ENCODE data around the gene LCN12.

Gene LCN12, protein sequence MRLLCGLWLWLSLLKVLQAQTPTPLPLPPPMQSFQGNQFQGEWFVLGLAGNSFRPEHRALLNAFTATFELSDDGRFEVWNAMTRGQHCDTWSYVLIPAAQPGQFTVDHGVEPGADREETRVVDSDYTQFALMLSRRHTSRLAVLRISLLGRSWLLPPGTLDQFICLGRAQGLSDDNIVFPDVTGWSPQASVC

DNA sequence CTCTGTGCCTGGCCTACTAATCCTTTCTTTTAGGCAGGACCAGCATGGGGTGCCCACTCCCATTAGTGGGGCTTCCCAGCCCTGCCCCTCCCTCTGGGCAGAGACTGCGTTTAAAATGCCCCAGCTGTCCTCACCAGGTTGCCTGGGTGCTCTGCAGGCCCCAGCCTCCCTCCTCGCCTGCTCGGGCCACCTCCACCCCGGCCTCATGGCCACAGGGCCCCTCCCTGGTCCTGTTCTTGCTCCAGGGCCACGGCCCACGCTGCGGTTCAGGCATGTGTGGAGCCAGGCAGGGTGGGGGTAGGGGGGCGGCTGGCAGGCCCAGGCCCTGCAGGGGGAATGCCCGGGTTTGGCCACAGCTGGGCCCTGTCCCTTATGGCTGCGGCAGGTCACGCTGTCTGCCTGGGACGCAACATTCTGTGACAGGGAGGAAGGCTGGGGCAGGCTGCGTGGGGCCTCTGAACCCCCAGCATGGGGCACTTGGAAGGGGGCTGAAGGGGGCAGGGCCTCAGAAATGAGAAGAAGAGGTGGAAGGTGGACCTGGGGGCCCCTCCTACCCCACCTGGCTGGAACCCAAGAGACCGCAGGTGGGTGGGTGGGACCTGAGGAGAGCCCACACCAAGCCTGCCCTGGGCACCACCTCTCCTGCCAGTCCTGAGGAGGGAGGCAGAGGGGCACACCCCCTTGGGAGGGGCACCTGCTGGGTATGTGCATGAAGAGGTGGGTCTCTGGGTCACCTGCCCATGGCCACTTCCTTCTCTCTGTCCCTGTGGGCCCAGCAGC is at the start of gene LCN12:
Gene LCN12 (plus strand): TSS at position 733 of the 780 bp plus-strand sequence. CDS start 55 bp downstream, outside the sequence.
- no peak for DNase-seq (ENCODE audit: low read depth)

DNA sequence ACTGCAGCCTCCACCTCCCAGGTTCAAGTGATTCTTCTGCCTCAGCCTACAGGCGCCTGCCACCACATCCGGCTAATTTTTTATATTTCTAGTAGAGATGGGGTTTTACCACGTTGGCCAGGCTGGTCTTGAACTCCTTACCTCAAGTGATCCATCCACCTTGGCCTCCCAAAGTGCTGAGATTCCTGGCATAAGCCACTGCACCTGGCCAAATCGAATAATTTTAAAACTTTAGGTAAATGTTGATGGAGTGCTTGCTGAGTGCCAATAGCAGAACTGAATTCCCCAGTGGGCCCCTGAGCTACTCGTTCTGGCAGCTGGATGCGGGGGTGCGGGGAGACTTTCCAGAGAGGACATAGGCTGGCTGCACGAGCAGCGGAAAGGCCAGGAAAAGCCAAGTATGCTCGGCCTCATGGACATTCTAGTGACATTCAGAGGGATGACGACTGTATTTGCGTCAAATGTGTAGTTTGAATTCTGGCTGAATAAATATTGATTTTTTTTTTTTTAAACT is 49.0 kb upstream of the LCN12 start:
- DNase-seq (ENCODE audit: low read depth): no peak

DNA sequence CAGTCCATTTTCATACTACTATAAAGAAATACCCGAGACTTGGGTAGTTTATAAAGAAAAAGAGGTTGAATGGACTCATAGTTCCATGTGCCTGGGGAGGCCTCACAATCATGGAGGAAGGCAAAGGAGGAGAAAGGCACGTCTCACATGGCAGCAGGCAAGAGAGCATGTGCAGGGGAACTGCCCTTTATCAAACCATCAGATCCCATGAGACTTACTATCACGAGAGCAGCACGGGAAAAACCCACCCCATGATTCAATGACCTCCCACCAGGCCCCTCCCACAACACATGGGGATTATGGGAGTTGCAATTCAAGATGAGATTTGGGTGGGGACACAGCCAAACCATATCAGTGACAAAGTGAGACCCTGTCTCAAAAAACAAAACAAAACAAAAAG is 45.8 kb upstream of the LCN12 start:
- DNase-seq (ENCODE audit: low read depth): no peak

DNA sequence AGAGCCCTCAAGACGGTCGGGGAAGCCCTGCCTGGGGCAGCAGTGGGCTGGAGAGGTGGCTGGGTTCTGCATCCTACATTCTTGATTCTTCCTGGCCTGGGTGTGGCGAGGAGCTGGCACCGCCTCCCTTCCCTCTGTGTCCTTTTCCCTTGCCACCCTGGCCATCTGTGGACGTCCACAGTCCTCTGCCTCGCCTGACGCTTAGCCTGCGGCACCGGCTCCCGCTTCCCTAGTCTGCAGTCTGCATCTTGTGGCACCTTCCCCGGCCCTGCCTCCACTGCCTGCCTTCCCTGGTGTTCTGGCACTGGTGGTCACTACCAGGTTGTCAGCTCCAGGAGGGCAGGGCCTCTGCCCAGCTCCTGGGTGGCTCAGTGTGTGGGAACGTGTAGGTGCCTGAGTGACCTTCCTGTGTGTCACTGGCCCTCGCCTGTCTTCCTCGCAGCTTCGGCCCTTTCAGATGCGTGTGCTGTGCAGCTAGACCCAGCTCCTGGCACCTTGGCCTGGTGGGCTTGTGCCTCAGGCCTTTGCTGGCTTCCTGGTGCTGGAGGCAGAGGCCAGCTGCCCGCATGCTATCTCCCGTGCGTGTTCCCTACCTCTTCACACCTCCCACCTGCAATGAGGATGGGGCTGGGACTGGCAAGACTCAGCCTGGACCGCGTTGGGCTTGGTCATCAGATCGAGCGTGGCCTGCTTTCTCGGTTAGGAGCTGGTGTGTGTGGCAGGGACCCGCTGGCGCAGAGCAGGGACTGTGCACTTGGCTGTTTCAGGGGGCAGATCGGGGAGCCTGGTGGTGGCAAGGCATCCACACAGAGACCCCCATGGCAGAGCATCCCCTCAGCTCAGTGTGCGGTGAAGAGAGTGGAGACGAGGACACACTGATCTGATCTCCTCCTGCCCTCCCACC is 44.8 kb upstream of the LCN12 start:
- no peak for DNase-seq (ENCODE audit: low read depth)

DNA sequence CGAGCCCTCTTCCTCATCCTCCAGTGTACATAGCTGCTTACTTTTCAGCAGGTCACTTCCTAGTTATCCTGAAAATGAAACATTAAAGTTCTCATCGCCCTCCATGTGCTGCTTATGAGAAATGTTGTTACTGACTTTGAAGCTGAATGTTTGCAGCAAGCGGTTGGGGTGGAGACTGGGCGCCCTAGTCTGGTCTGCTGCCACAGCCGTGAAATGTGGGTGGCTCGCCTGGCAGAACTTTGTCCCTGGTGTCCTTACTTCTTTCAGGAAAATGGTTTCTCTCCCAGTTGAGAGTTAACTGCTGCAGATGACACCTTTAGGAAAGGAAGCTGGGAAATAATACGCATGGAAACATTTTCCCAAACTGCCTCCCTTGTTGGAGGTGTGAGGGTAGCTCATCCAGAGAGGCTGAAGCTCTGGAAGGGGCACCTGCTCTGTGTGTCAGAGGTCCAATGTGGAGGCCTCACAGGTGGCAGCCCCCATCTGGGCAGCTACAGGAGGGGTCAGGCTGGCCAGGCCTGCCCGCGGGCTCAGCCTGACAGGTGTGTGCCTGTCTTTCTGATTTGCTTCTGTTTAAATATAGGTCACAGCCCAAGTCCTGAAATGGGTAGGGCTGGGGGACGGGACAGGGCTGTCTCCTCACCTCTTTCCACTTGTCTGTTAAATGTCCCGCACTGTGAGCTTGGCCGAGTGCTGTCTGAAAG is 41.7 kb upstream of the LCN12 start:
- no peak for DNase-seq (ENCODE audit: low read depth)

DNA sequence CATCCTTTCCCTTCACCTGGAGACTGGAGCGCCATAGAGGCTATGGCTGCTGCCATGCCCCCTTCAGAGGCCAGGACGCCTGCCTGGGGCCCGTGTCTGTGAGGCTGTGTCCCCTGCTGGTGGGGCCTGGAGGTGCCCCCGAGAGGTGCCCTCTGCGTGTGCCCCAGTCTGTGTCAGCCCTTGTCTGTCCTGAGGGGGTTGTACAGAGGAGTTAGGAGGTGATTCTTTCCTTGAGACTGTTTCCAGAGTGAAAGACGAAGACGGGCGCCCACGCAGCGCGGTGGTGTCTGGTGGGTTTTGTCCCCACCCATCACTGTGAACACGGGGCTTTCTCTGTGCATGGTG is 41.2 kb upstream of the LCN12 start:
- DNase-seq (ENCODE audit: low read depth): no peak

DNA sequence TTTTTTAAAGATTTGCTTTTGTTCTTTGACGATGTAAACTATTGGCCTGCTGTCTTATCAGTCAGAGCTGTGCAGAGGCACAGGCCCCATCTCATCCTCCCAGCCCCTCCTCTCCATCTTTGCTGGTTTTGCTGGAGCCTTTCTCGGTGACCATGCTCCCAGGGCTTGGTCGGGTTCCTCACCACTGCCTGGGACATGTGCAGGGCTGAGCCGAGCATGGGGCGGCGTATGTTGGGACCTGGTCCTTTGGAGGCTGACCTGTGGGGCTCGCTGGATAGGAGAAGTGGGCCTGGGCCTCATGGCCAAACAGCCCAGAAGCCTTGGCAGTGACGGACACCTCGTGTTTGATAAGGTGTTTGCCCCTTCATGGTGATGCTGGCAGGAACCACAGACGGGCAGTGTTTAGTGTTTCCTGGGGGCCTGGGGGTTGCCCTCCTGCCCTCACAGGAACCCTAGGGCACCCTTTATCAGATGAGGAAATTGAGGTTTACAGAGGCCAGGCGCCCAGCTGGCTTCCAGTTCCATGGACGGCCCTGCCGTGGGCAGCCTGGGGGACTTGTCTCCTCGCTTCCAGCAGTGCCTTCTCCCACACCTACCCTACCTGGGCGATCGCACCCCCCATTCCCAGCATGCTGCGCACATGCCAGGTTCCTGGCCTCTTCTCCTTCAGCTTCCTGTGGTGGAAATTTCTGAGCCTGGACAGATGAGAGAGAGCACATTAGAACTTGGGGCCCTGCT is 38.2 kb upstream of the LCN12 start:
- DNase-seq (ENCODE audit: low read depth): no peak

DNA sequence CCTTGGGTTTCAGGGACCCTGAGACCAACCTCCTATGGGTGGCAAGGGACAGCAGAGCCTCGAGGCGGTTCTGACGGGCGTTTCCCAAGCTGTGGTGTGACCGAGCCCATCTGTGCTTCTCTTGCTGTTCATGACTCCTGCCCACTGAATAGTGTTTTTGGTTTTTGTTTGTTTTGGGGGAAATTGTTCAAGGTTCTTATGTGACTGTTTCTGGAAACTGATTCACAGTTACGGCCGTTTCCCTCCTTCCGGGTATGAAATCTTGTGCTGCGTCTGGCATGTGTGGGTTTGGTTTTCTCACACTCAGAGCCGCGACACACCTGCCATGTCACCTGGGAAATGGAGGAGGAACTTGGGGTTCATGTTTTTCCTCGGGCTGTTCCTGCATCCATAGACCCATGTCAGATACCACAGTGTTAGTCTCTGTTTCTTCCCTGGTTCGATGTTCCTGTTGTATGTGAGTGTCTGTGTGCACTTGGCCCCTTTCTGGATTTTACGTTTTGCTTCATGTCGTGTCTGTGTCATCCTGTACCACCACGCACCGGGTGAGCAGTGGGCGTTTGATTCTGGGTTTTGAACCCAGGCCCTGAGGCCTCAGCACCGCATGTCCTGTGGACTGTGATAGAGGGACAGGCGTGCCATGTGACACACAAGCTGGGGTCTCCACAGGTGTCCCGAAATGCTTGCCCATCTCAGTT is 36.3 kb upstream of the LCN12 start:
- no peak for DNase-seq (ENCODE audit: low read depth)

DNA sequence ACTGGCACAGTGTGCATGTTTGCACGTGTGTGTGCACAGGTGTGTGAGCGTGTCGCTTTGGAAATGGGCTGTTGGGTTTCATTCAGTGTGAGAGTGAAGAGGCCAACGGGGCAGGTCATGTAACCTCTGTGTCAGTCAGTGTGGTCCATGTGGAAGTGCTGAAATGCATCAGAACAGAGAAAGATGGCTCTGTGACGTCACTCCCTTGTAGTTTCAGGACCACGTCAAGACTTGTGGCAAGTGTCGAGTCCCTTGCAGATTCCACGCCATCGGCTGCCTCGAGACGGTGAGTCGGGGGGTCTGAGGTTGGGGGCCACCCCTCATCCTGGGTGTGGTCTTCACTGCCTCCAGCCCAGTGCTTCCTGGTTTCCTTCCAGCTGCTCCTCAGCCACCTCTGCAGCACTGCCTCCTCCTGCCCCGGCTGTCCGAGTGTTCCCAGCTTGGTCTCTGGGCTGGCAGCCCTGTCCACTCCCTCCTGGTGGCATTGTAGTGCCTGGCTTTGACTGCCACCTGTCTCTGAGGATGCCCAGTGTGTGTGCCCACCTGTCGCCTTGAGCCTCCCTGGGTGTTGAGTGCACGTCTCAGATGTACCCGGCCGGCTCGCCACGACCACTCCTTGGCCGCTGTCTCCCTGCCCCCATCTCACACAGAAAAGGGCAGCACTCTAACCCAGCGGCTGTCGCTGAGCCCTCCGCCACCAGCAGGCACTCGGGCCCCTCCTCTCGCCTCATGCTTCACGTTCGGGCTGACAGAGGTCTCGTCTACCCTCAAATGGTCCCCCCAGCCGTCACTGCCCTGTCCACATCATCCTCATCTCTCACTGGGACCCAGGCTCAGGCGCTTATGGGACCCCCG is 35.5 kb upstream of the LCN12 start:
- no peak for DNase-seq (ENCODE audit: low read depth)

DNA sequence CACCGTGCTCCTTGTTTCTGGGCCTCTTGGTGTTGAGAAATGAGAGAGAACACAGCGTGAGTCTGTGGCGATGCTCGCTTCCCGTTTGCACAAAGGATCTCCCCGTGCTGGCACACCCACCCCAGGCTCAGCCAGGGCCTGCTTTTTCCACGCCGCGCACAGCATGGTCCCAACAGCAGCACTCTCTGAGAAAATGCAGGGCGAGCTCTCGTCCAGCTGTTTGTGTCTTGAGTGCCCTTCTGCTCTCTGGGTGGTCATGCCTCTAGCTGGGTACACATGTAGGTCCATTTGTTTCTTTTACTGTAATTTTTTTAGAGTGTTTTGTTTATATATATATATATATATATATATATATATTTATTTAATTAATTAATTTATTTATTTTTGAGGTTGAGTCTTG is 34.2 kb upstream of the LCN12 start:
- DNase-seq (ENCODE audit: low read depth): no peak

DNA sequence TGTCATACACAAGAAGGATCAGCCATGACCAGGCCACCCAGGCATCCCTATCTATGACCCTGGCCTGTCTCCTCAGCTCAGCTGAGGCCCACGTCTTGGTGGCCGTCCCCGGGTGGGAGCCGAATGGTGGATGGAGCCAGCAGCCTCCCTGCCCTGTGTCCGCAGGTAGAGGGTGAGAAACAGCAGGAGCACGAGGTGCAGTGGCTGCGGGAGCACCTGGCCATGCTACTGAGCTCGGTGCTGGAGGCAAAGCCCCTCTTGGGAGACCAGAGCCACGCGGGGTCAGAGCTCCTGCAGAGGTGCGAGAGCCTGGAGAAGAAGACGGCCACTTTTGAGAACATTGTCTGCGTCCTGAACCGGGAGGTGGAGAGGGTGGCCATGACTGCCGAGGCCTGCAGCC is 32.0 kb upstream of the LCN12 start:
- no peak for DNase-seq (ENCODE audit: low read depth)

DNA sequence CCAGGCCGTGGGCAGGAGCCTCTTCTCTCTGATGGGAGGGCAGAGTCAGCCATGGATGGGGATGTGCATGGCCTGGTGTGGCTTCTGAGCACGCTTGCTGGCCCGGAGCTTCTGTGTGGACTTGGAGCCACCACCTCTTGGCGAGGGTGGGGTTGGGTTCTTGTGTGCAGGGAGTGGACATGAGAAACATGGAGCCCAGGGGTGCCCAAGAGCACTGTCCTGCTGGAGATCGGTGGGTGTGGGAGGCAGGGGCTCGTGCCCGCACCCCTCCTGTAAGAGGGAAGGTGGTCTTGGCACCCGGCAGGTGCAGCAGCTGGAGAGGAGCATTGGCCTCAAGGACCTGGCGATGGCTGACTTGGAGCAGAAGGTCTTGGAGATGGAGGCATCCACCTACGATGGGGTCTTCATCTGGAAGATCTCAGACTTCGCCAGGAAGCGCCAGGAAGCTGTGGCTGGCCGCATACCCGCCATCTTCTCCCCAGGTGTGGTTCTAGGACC is 31.3 kb upstream of the LCN12 start:
- no peak for DNase-seq (ENCODE audit: low read depth)

DNA sequence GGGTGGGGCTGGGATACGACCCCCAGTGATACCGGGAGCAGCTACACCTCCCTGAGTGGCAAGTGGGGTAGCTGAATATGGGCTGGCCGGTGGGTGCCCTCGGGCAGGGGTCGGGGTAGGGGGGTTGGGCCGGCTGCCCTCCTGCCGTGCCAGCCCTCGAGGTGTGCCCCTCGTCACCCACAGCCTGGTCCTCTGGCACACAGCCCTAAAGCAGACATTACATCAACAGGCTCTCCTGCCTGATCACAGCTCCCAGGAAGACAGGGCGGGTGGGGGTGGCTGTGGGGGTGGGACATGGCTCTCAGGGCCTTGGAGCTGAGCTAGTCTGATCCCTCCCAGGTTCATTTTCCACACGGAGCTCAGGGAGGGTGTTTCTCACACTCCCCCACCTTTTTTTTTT is 30.8 kb upstream of the LCN12 start:
- DNase-seq (ENCODE audit: low read depth): no peak

DNA sequence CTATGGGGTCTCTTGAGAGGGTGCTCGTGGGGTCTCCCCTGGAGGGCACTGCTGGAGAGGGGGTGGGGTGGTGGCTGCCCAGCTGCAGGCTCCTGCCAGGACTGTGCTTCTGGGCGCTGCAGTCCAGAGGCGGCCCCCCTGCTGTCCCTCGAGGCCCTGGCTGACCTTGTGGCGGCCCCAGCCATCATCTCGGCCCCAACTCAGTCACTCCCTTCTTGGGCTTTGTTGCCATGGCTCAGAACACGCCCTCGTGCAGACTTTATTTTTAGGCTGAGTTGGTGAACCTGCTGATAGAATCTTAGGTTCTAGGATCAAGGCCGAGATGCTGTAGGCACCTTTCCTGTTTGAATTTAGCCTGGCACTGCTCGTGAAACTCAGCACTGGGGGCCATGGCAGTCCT is 30.4 kb upstream of the LCN12 start:
- DNase-seq (ENCODE audit: low read depth): no peak

DNA sequence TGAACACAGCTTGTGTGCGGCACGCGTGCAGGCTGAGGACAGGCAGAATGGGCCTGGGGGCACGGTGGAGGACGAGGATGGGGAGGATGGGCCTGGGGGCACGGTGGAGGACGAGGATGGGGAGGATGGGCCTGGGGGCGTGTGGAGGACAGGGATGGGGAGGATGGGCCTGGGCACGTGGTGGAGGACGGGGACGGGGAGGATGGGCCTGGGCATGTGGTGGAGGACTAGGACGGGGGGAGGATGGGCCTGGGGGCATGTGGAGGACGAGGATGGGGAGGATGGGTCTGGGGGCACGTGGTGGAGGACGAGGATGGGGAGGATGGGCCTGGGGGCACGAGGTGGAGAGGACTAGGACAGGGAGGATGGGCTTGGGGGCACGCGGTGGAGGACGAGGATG is 29.5 kb upstream of the LCN12 start:
- DNase-seq (ENCODE audit: low read depth): no peak

DNA sequence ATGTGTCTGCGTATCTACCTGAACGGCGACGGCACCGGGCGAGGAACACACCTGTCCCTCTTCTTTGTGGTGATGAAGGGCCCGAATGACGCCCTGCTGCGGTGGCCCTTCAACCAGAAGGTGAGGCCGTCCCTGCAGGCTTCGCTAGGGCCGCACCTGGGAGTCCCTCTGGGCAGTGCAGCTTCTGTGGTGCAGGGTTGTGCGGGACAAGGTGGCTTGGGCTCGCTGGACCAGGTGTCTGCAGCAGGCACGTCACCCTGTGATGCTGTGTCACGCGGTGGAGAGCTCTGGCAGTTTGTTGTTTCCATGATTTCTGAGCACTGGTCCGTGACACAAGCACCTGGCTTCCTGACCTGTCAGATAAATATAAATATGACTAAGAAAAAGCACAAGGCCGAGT is 28.2 kb upstream of the LCN12 start:
- DNase-seq (ENCODE audit: low read depth): no peak

DNA sequence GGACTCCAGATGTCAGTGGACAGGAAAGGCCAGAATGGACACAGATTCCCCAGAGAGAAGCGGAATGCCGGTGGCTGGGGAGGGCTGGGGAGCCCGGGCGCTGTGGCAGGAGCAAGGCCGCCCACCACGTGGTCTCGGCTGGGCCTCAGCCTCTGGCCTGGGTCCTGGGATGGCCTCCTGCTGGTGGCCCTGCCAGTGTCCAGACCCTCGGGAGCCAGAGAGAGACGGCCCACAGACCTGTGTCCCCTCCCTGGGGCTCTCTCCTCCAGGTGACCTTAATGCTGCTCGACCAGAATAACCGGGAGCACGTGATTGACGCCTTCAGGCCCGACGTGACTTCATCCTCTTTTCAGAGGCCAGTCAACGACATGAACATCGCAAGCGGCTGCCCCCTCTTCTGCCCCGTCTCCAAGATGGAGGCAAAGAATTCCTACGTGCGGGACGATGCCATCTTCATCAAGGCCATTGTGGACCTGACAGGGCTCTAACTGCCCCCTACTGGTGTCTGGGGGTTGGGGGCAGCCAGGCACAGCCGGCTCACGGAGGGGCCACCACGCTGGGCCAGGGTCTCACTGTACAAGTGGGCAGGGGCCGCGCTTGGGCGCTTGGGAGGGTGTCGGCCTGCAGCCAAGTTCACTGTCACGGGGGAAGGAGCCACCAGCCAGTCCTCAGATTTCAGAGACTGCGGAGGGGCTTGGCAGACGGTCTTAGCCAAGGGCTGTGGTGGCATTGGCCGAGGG is 26.5 kb upstream of the LCN12 start:
- DNase-seq (ENCODE audit: low read depth): no peak

DNA sequence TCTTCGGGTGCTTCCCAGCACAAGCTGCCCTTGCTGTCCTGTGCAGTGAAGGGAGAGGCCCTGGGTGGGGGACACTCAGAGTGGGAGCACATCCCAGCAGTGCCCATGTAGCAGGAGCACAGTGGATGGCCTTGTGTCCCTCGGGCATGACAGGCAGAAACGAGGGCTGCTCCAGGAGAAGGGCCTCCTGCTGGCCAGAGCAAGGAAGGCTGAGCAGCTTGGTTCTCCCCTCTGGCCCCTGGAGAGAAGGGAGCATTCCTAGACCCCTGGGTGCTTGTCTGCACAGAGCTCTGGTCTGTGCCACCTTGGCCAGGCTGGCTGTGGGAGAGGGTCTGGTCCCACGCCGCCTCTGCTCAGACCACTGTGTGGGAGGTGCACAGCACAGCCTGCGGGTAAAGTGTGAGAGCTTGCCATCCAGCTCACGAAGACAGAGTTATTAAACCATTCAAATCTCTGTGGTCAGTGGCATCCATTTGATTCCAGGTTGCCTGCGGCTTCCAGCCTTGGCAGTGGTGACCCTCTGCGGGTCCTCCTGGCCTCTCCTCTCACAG is 25.8 kb upstream of the LCN12 start:
- DNase-seq (ENCODE audit: low read depth): no peak

DNA sequence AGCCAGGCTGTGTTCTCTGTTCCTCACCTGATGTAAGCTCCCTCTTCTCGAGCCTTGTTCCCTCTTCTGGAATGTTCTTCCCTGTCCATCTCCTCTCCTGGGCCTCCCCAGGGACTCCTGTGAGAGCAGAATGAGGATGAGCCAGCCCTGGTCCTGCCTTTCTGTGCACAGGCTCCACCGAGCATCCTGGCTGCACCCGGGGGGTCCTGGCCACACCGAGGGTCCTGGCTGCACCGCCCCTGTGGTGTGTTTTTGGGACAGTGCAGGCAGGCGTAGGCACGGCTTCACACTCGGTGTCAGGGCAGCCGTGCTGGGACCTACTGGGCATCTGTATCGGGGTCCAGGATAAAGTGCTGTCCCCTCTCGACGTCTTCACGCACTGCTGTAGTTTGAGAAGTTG is 25.3 kb upstream of the LCN12 start:
- DNase-seq (ENCODE audit: low read depth): no peak
